ENCODE measurements around the gene DOK7.
A peak's percentile ranks its signal among the peaks of the same experiment; 100 is the strongest.

Gene DOK7

DNA sequence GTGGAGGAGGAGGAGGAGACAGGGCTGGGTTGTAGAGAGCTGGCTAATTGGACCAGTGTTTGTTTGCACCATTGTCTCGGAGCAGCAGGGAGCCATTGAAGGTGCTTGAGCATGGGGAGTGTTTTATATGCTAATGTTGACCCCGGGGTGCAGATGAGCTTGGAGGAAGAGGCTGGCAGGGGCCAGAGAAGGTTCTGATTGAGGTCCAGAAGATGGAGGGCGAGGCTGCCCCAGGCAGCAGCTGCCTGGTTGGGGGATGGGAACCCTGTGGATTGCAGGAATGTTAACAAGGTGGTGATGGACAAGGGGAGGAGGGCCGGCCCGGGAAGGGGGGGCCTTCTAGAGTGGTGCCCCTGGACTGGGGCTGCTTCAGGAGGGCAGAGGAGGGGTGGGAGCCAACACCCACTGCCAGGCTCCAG, 18.0 kb downstream of the DOK7 start:
- TF ChIP-seq, protein P1, sequence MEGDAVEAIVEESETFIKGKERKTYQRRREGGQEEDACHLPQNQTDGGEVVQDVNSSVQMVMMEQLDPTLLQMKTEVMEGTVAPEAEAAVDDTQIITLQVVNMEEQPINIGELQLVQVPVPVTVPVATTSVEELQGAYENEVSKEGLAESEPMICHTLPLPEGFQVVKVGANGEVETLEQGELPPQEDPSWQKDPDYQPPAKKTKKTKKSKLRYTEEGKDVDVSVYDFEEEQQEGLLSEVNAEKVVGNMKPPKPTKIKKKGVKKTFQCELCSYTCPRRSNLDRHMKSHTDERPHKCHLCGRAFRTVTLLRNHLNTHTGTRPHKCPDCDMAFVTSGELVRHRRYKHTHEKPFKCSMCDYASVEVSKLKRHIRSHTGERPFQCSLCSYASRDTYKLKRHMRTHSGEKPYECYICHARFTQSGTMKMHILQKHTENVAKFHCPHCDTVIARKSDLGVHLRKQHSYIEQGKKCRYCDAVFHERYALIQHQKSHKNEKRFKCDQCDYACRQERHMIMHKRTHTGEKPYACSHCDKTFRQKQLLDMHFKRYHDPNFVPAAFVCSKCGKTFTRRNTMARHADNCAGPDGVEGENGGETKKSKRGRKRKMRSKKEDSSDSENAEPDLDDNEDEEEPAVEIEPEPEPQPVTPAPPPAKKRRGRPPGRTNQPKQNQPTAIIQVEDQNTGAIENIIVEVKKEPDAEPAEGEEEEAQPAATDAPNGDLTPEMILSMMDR (IDR thresholded peaks at IDR 0.05; ENCODE audit: low read depth, low read length) = no peak
- H3K4me3 ChIP-seq (replicated peaks in 1 of 2; ENCODE audit: low read depth in 2 of 2, low read length in 2 of 2) = no peak overlapping the region
- DNase-seq (ENCODE audit: low read depth in 2 of 2) = no peak

DNA sequence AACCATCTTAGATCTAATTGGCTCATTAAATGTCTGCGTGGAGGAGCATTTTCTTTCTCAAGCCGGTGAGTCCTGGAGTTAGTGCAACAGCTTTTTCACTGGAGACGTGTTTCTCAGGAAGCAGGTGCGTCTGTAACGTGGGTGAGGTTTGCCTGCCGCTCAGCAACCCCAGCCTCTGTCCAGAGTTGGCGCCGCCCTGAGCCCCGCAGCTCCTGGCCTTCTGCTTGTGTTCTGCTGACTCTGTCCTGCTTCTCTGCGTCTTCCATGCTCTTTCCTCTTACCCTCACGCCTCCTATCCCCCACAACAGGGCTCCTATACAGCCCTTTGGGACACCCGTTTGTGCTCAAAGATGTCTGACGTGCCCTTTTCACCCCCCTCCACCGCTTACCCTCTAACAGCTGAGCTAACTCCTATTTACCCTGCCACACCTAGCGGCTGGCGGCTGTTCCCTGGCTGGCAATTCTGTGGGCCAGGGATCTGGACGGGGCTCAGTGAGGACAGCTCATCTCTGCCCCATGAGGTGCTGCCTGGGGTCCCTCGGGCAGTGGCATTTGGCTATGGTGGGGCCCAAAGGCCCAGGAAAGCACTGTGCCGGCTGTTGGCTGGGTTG, 18.8 kb downstream of the DOK7 start:
- TF ChIP-seq, protein P1 (IDR thresholded peaks at IDR 0.05; ENCODE audit: low read depth, low read length) = no peak
- no peak for DNase-seq (ENCODE audit: low read depth in 2 of 2)
- no peak overlapping the region for H3K4me3 ChIP-seq (replicated peaks in 1 of 2; ENCODE audit: low read depth in 2 of 2, low read length in 2 of 2)

DNA sequence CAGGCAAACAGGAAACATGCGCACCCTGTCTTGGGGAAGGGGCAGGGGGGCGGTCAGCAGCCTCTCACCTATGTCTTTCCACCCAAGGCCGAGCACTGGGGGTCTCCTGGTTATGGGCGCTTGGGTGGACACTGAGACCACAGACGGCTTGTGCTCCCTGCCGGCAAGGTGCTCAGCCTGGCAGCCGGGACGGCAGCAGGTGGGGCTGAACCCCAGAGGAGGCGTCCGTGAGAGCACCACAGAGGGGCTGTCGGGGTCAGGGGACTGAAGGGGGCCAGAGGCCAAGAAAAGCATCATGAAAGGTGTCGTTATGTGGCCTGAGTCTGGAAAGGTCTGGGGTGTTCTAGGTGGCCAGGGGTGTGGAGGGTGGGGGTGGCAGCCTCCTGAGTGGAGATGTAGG, 19.6 kb downstream of the DOK7 start:
- H3K4me3 ChIP-seq (replicated peaks in 1 of 2; ENCODE audit: low read depth in 2 of 2, low read length in 2 of 2) = no peak overlapping the region
- DNase-seq (ENCODE audit: low read depth in 2 of 2) = no peak
- TF ChIP-seq, protein P1 (IDR thresholded peaks at IDR 0.05; ENCODE audit: low read depth, low read length) = no peak

DNA sequence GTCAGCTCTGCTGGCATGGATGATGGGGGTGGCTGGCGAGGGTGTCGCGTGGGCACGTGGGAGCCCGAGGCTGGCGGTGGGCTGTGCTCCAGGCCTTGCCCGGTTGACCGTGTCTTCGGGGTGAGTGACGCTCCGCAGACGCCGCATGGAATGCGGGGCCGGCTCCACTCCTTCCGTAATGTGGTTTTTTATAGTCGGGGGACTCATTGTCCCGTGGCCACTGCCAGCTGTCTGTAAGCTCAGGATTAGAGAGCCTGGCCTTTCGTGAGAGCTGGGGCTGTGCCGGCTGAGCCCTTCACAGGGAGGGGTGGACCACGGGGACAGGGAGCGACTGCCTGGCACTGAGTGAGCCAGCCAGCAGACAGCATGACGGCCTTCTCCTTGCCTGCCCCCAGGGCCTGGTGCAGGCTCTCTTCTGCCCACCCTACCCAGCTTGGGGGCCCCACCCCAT, 20.4 kb downstream of the DOK7 start:
- TF ChIP-seq, protein P1 (IDR thresholded peaks at IDR 0.05; ENCODE audit: low read depth, low read length) = no peak
- no peak overlapping the region for H3K4me3 ChIP-seq (replicated peaks in 1 of 2; ENCODE audit: low read depth in 2 of 2, low read length in 2 of 2)
- DNase-seq (ENCODE audit: low read depth in 2 of 2) = peak; percentile 3 to 6

DNA sequence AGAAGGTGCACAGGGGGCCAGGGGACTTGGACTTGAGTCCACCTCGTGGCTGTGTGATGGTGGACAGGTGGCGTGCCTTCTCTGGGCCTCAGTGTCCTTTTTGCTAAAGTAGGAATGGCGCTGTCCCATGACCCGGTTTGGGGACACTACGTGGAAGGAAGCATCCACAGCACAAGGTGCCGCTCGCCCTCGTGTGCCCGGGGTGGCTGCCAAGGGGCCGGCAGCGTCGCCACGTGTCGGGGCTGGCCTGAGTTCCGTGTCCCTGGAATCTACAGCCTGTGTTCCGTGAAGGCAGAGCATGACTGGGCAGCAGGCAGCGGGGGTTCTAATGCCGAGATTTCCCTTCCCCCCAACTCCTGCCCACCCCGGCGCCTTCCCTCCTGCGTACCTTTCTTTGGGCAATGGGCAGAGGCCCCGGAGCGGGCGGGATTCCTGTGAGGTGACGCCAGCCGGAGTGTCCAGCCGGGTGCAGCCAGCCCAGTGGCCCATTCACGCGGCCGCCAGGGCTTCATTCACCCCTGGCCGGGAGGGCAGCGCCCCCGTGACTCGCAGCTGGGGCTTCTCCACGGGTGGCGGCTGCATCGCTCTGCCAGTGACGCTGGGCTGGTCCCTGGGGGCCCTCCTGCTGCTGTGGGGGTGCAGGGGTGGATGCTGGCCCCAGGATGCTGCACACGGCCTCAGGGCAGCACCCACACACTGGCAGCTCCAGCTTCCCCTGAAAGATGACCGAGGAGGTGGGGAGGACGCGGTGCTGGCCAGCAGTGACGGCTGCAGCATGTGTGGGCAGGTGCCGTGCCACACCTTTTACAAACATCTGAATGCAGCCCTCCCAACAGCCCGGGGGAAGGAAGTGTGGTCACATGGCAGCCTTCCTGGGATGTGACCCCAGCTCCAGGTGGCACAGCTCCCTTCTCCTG, 21.2 kb downstream of the DOK7 start:
- DNase-seq (ENCODE audit: low read depth in 2 of 2) = no peak
- H3K4me3 ChIP-seq (replicated peaks in 1 of 2; ENCODE audit: low read depth in 2 of 2, low read length in 2 of 2) = no peak overlapping the region
- TF ChIP-seq, protein P1 (IDR thresholded peaks at IDR 0.05; ENCODE audit: low read depth, low read length) = no peak

DNA sequence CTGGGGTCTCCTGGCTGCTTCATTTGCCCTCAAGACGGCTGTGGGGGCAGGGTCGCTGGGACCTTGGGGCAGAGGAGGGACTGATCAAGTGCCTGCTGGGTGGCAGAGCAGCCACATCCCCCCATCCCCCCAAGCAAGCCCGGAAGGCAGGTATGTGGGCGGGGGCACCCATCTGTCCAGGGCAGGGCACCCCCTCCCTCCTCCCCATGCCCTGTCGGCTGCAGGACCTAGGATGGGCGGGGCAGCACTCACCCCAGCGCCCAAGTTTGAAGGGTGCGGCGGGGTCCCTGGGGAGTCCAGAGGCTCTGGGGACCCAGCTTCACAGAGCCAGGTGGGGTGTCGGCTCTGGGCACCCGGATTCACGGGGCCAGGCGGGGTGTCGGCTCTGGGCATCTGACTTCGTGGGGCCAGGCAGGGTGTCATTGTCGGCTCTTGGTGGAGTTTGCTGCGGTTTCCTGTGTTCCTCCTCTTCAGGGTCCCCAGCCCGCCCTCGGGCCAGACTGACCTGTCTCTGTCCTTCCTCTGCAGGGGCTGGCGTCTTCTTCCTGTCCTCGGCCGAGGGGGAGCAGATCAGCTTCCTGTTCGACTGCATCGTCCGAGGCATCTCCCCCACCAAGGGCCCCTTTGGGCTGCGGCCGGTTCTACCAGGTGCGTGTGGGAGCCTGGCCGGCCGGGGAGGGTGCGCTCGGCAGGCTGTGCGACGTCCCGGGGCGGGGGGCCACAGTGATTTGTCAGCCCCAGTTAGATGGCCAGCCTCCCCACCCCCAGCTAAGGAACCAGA, 22.1 kb downstream of the DOK7 start:
- DNase-seq (ENCODE audit: low read depth in 2 of 2) = no peak
- TF ChIP-seq, protein P1 (IDR thresholded peaks at IDR 0.05; ENCODE audit: low read depth, low read length) = no peak
- no peak overlapping the region for H3K4me3 ChIP-seq (replicated peaks in 1 of 2; ENCODE audit: low read depth in 2 of 2, low read length in 2 of 2)

Measured in cardiac fibroblast (primary cell).